GM23248 (cell line): Measurements from ENCODE around the gene ZNF385B. TPM values are rescaled to one million over a fixed set of nuclear protein-coding genes. Genes with fewer than 3 reads are reported as not detected.

Experiments used
- DNase-seq: peaks from one replicate; pipeline ENCODE4 v3.0.0-alpha.2; 2015
- H2AFZ ChIP-seq: fragments of 200-600 bp; sonication (generic); 2 replicates; pipeline ENCODE4 v1.6.1; 2016; ENCODE audit warnings: antibody characterized with exemption
- H3F3A ChIP-seq: fragments of 200-600 bp; sonication (generic); 2 replicates; pipeline ENCODE4 v1.6.1; 2016; ENCODE audit warnings: mild to moderate bottlenecking, antibody characterized with exemption, mixed run types; ENCODE audit not compliant: insufficient read depth
- H3K27ac ChIP-seq: fragments of 200-600 bp; sonication (generic); 2 replicates; pipeline ENCODE4 v1.5.1; 2016; ENCODE audit warnings: mild to moderate bottlenecking
- H3K27me3 ChIP-seq: fragments of 200-600 bp; sonication (generic); replicated peaks from 2 replicates; pipeline ENCODE4 v1.6.1; 2016; ENCODE audit warnings: mild to moderate bottlenecking; ENCODE audit not compliant: insufficient read depth
- H3K36me3 ChIP-seq: fragments of 200-600 bp; sonication (generic); 2 replicates; pipeline ENCODE4 v1.6.1; 2016; ENCODE audit warnings: low read depth, mild to moderate bottlenecking
- H3K4me1 ChIP-seq: fragments of 200-600 bp; sonication (generic); 2 replicates; pipeline ENCODE4 v1.6.1; 2016; ENCODE audit warnings: mild to moderate bottlenecking; ENCODE audit not compliant: insufficient read depth
- H3K4me2 ChIP-seq: fragments of 200-600 bp; sonication (generic); one replicate; pipeline ENCODE4 v1.6.1; 2016; ENCODE audit warnings: mild to moderate bottlenecking; ENCODE audit not compliant: unreplicated experiment
- H3K4me3 ChIP-seq: fragments of 200-600 bp; sonication (generic); 2 replicates; pipeline ENCODE4 v1.5.1; 2016; ENCODE audit warnings: mild to moderate bottlenecking
- H3K79me2 ChIP-seq: fragments of 200-600 bp; sonication (generic); 2 replicates; pipeline ENCODE4 v1.6.1; 2016; ENCODE audit warnings: mild to moderate bottlenecking; ENCODE audit not compliant: insufficient read depth
- H3K9ac ChIP-seq: fragments of 200-600 bp; sonication (generic); 2 replicates; pipeline ENCODE4 v1.6.1; 2016; ENCODE audit warnings: mild to moderate bottlenecking
- H3K9me2 ChIP-seq: fragments of 200-600 bp; sonication (generic); 2 replicates; pipeline ENCODE4 v1.6.1; 2016; ENCODE audit warnings: mixed run types, mild to moderate bottlenecking, moderate library complexity; ENCODE audit not compliant: insufficient read depth
- H3K9me3 ChIP-seq: fragments of 200-600 bp; sonication (generic); one replicate; pipeline ENCODE4 v1.6.1; 2017; ENCODE audit warnings: low read depth
- H4K20me1 ChIP-seq: fragments of 200-600 bp; sonication (generic); 2 replicates; pipeline ENCODE4 v1.6.0; 2016; ENCODE audit not compliant: insufficient read depth
- EZH2 ChIP-seq: fragments of 200-600 bp; sonication (generic); IDR thresholded peaks from 2 replicates; pipeline ENCODE4 v1.6.1; 2018; ENCODE audit warnings: antibody characterized with exemption, mild to moderate bottlenecking; ENCODE audit not compliant: insufficient read depth, poor library complexity, severe bottlenecking
- EZH2phosphoT487 ChIP-seq: fragments of 200-600 bp; sonication (generic); IDR thresholded peaks from 2 replicates; pipeline ENCODE4 v1.6.1; 2018; ENCODE audit warnings: antibody characterized with exemption, moderate library complexity, mild to moderate bottlenecking, low read depth; ENCODE audit not compliant: insufficient read depth
- WGBS, 2 experiments: methylation state at CpG; one replicate each; pipeline ENCODE4 v1.1.6; 2015 to 2017; ENCODE audit warnings: low lambda C conversion rate in 2 of 2, low coverage in 1 of 2; ENCODE audit errors: missing lambda C conversion rate in 2 of 2; 5-methylcytosine and 5-hydroxymethylcytosine counted together
- in situ Hi-C: fragments of 300-500 bp; cut with MboI; formaldehyde crosslinking; loops from 2 replicates; pipeline ENCODE4 v1.15.0; 2020
- polyA plus RNA-seq: library from polyadenylated mRNA; unstranded; fragments of >200 nt; fragmentation: Nextera tagmentation; extraction: Ambion mirVana; gene quantifications from 2 replicates; pipeline ENCODE4 v1.2.1, GENCODE V29; 2016
- total RNA-seq: library from RNA; depleted of rRNA; stranded (reverse); fragments of >200 nt; shearing (Covaris generic); gene quantifications from 2 replicates; pipeline ENCODE4 v1.2.3, GENCODE V29; 2014

ZNF385B gene
- total and polyA plus RNA-seq, 2 experiments from 2014 or later: 0.30 TPM; not detected in 1

GRCh38 chr2:179521944-179522343, 339.5 kb downstream of the ZNF385B start:
- H3K4me1 ChIP-seq: no peaks in the 10 kb centered on the region
- H2AFZ ChIP-seq: no peak overlapping the region
- in situ Hi-C loops: no loop called here
- no peak overlapping the region for H3K4me3 ChIP-seq
- peak; percentile 3 for DNase-seq
- H3K27me3 ChIP-seq: no peaks in the 10 kb centered on the region
- no peaks in the 10 kb centered on the region for H3K9me2 ChIP-seq
- no peaks in the 10 kb centered on the region for H3K36me3 ChIP-seq
- H4K20me1 ChIP-seq: no peaks in the 10 kb centered on the region
- no peaks in the 10 kb centered on the region for H3K79me2 ChIP-seq
- no peak overlapping the region for H3K9ac ChIP-seq
- H3K9me3 ChIP-seq: no peaks in the 10 kb centered on the region
- H3K27ac ChIP-seq: no peak overlapping the region
- TF ChIP-seq EZH2phosphoT487: no peak
- no peak for TF ChIP-seq EZH2
- no peak overlapping the region for H3K4me2 ChIP-seq
- H3F3A ChIP-seq: no peaks in the 10 kb centered on the region
- 18 to 19% methylated on average over 1 of the region's 1 CpG for WGBS, 2 experiments

- Histone ChIP-seq H3K27me3 (no peaks in the 10 kb centered on the region), H4K20me1 (no peaks in the 10 kb centered on the region), H3K4me1 (no peaks in the 10 kb centered on the region), H3K9me2 (no peaks in the 10 kb centered on the region), H3K27ac (no peak overlapping the region), H2AFZ (no peak overlapping the region), H3K79me2 (no peaks in the 10 kb centered on the region), H3K4me2 (no peak overlapping the region), H3K9ac (no peak overlapping the region), H3K4me3 (no peak overlapping the region), H3K36me3 (no peaks in the 10 kb centered on the region), H3K9me3 (no peaks in the 10 kb centered on the region), H3F3A (no peaks in the 10 kb centered on the region)
- in situ Hi-C loops: no loop called here
- 81 to 86% methylated on average over 4 of the region's 4 CpGs for WGBS, 2 experiments
- DNase-seq: no peak
- TF ChIP-seq EZH2phosphoT487 (no peak), EZH2 (no peak)
Measured at GRCh38 chr2:179518830-179519229, 342.6 kb downstream of the ZNF385B start.

- Histone ChIP-seq H3K4me1 (no peaks in the 10 kb centered on the region), H3K4me3 (no peak overlapping the region), H3K36me3 (no peaks in the 10 kb centered on the region), H3K27ac (no peak overlapping the region), H3K27me3 (no peaks in the 10 kb centered on the region), H4K20me1 (no peaks in the 10 kb centered on the region), H3K4me2 (no peak overlapping the region), H3K79me2 (no peaks in the 10 kb centered on the region), H2AFZ (no peak overlapping the region), H3F3A (no peaks in the 10 kb centered on the region), H3K9me2 (no peaks in the 10 kb centered on the region), H3K9me3 (no peaks in the 10 kb centered on the region), H3K9ac (no peak overlapping the region)
- in situ Hi-C loops: no loop called here
- WGBS, 2 experiments: 62 to 63% methylated on average over 1 of the region's 1 CpG
- no peak for TF ChIP-seq EZH2
- TF ChIP-seq EZH2phosphoT487: no peak
- DNase-seq: peak; percentile 49
Measured at GRCh38 chr2:179513181-179513580, 348.2 kb downstream of the ZNF385B start.

- no peaks in the 10 kb centered on the region for H3K36me3 ChIP-seq
- H3K9me2 ChIP-seq: no peaks in the 10 kb centered on the region
- no peak overlapping the region for H3K9ac ChIP-seq
- 93 to 100% methylated on average over 1 of the region's 1 CpG for WGBS, 2 experiments
- H3K4me3 ChIP-seq: no peak overlapping the region
- H4K20me1 ChIP-seq: no peaks in the 10 kb centered on the region
- H3F3A ChIP-seq: no peaks in the 10 kb centered on the region
- H3K4me2 ChIP-seq: no peak overlapping the region
- H3K27ac ChIP-seq: no peak overlapping the region
- no peaks in the 10 kb centered on the region for H3K9me3 ChIP-seq
- no peaks in the 10 kb centered on the region for H3K4me1 ChIP-seq
- DNase-seq: no peak
- no peaks in the 10 kb centered on the region for H3K27me3 ChIP-seq
- no peak for TF ChIP-seq EZH2
- no peak for TF ChIP-seq EZH2phosphoT487
- in situ Hi-C loops: no loop called here
- H3K79me2 ChIP-seq: no peaks in the 10 kb centered on the region
- no peak overlapping the region for H2AFZ ChIP-seq
Measured at GRCh38 chr2:179512281-179513035, 349.0 kb downstream of the ZNF385B start.
